GM18505 (cell line): ENCODE results near the gene SV2C.
"Not testable (repeated sequence)": the region's sequence is repeated elsewhere in the genome, so short reads cannot be mapped to it uniquely, and the experiment has no call there.

Source experiments
- ATAC-seq: cut with Tn5 transposase; IDR thresholded peaks from one replicate; pipeline ENCODE4 v1.9.1; 2021; ENCODE audit not compliant: unreplicated experiment
- POLR2A ChIP-seq: IDR thresholded peaks from 4 replicates; pipeline ENCODE4 v1.6.1; 2011; ENCODE audit warnings: borderline replicate concordance; ENCODE audit not compliant: insufficient read depth, insufficient read length; ENCODE audit errors: extremely low read depth

The SV2C gene

DNA sequence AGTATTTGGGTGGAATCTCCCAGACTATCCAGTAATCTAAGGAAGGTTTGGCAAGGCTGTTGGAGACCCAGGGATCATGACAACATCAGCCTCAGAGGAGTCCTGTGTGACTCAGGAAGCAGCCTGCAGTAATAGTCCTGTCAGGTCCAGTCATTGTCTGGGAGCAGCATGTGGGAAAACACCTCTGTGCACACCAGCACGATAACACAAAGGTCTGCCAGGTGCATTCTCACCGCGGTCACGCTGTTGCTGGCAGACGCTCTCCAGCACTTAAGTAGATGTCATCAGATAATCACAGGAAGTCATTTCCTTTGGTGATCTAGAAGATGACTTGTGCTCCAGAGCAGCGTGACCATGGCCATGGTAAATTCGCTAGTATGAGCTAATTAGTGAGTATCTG lies 220.7 kb downstream of the SV2C start:
- ATAC-seq, result peak; percentile 62
- no peak for TF ChIP-seq POLR2A

- TF ChIP-seq POLR2A, result no peak
- no peak for ATAC-seq
Observed at GRCh38 chr5:76305269-76305668, 222.1 kb downstream of the SV2C start.

DNA sequence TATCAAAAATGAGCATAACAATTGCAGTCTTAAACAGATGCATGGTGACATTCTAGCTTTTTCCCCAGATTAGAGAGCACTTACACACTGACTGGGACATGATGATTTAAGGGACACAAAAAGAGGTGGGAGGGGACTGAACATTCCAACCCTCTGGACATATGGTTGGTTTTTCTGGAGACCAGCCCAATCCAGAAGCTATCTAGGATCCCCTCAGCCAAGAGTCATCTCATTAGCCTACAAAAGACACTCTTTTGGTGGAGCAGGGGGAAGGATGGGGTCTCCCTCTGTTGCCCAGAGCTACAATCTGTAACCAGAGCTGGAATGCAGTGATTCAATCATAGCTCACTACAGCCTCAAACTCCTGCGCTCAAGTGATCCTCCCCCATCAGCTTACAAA lies 222.6 kb downstream of the SV2C start:
- no peak for TF ChIP-seq POLR2A
- no peak for ATAC-seq

GRCh38 chr5:76310208-76310607 lies 227.0 kb downstream of the SV2C start:
- no peak for ATAC-seq
- TF ChIP-seq POLR2A, result no peak

DNA sequence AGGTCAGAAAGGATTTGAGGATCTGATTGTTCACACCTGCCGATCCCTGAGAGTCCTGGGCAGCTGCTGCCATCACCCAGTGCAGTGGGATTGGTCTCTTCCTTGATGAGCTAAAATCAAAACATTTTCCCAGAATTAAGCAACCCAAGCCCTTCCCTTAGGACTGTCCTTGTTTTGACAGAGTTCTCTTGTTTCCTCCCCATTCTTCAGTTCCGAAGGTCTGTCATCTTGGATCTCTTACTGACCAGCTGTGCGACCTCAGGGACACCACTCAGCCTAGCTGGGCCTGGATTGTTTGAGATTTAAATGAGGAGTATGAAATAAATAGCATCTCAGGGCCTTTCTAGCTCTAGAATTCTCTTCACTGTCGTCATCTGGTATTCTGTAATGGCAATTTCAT lies 229.6 kb downstream of the SV2C start:
- no peak for TF ChIP-seq POLR2A
- ATAC-seq, result no peak

DNA sequence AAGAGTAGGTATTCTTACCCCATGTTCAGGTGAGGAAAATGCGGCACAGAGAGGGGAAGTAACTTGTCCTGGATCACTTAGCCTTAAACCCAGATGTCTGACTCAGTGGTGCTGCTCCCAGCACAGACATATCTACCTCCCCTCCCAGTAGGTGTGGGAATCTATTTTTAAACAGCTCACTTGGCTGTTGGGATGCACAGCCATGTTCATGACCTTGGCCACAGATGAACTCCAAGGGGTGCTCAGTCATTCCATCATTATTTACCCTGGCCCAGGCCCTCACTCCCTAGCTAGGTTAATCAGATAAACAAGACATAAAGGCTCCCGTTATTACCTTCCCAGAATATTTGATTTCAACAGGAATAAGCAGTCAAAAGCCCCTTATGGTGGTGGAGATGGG lies 231.5 kb downstream of the SV2C start:
- no peak for ATAC-seq
- no peak for TF ChIP-seq POLR2A

GRCh38 chr5:76319673-76320072 lies 236.5 kb downstream of the SV2C start:
- TF ChIP-seq POLR2A, result no peak
- no peak for ATAC-seq

DNA sequence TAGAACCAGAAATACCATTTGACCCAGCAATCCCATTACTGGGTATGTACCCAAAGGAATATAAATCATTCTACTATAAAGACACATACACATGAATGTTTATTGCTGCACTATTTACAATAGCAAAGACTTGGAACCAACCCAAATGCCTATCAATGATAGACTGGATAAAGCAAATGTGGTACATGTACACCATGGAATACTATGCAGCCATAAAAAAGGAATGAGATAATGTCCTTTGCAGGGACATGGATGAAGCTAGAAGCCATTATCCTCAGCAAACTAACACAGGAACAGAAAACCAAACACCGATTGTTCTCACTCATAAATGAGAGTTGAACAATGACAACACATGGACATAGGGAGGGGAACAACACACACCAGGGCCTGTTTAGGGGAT lies 240.3 kb downstream of the SV2C start:
- not testable (repeated sequence) for ATAC-seq

DNA sequence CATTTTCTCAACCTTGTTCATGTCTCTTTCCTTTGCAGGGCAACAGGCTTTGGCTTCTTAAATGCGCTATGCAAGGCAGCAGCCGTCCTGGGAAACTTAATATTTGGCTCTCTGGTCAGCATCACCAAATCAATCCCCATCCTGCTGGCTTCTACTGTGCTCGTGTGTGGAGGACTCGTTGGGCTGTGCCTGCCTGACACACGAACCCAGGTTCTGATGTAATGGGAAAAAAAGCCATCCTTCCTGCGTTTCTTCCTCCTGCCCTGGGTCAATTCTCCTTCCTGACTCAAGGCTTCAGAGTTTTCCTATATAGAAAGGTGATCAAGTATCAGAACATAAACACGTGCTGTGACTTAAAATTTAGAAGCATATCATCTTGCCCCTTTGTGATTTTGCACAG lies 242.1 kb downstream of the SV2C start:
- TF ChIP-seq POLR2A, result no peak
- ATAC-seq, result no peak

DNA sequence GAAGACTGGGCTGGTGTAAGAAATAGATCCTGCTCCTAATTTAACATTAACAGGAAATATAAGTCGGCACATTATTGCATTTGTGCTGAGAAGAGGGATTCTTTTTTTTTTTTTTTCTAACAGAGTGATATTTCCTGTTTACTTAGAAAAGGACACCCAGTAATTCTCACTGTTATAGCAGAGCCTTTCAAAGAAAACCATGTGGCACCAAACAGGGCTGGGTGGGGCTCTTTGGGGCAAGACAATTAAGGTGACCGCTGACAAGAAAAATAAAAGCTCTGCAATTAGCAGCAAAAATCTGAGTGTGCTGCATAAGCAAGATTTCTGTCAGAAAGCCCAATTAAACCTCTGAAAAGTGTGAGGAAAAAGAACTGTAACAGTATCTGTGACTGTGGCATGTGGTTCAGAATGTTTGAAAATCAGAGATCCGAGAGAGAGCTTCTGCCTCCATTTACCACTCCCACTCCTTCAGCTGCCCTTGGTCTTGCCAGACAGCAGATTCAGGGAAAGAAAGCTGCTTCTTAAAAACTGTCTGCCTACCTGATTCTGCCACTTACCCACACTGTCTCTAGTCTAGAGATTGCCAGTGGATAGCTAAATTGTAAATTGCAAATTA lies 242.8 kb downstream of the SV2C start:
- no peak for ATAC-seq
- no peak for TF ChIP-seq POLR2A

GRCh38 chr5:76326577-76327302 lies 243.6 kb downstream of the SV2C start:
- ATAC-seq, result no peak

DNA sequence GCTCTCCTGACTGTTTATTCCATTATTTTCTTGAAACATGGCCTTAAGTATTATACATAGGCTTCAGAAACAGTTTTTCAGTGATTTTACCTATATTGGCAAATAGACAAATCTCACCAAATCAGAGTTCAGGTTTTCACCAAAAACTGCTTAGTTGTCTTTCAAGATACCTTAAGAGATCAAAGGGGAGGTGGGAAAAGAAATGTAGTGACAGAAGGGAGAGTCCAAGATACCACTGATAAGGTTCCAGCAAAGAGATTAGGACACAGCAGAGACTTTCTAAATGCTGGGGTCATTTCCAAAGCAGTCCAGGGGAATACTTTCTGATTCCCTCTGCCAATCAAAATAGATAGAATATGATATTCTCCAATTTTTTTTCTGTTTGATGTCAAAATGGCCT lies 246.2 kb downstream of the SV2C start:
- TF ChIP-seq POLR2A, result no peak
- no peak for ATAC-seq

More at GRCh38 chr5:76326577-76327302, 243.6 kb downstream of the SV2C start:
- TF ChIP-seq POLR2A, result no peak

DNA sequence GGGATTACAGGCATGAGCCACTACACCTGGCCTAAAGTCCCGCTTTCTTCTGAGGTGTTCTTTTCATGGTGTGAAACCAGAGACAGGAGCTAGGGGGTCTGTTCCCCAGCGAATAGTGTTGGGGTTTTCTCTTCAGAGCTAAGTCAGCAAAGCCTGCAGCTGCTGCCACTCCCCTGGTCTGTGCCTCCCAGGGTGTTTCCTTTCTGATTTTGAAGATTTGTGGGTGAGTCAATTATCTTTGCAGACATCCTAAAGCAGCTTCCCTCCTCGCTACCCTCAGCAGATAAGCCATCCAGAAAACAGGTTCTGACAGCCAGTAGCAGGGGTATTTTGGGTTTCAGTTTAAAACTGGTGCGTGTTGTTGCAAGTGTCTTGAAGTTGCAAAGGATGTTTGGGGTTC lies 247.9 kb downstream of the SV2C start:
- no peak for TF ChIP-seq POLR2A
- ATAC-seq, result no peak

- TF ChIP-seq POLR2A, result no peak
- no peak for ATAC-seq
Observed at GRCh38 chr5:76332102-76332501, 248.9 kb downstream of the SV2C start.
